Ishikawa (cell line): ENCODE results near the gene DIP2C.

ENCODE experiments used
- CEBPB ChIP-seq: IDR thresholded peaks from 2 replicates; pipeline ENCODE4 v1.6.1; 2012
- EP300 ChIP-seq: IDR thresholded peaks from 2 replicates; pipeline ENCODE4 v1.6.1; 2012; ENCODE audit warnings: borderline replicate concordance
- FOXM1 ChIP-seq: IDR thresholded peaks from 2 replicates; pipeline ENCODE4 v1.6.1; 2012; ENCODE audit warnings: low read depth, borderline replicate concordance
- MAX ChIP-seq: IDR thresholded peaks from 2 replicates; pipeline ENCODE4 v1.6.1; 2012
- NFIC ChIP-seq: IDR thresholded peaks from 2 replicates; pipeline ENCODE4 v1.6.1; 2012
- REST ChIP-seq: IDR thresholded peaks from 2 replicates; pipeline ENCODE4 v1.6.1; 2012; ENCODE audit warnings: low read depth, mild to moderate bottlenecking
- TAF1 ChIP-seq: IDR thresholded peaks from 2 replicates; pipeline ENCODE4 v1.6.1; 2012; ENCODE audit warnings: low read depth, mild to moderate bottlenecking
- YY1 ChIP-seq: IDR thresholded peaks from 2 replicates; pipeline ENCODE4 v1.6.1; 2012; ENCODE audit warnings: low read depth
- ZBTB7A ChIP-seq: IDR thresholded peaks from 2 replicates; pipeline ENCODE4 v1.6.1; 2012; ENCODE audit warnings: low read depth

- no peak for TF ChIP-seq EP300
- TF ChIP-seq CEBPB, result no peak
- no peak for TF ChIP-seq TAF1
- no peak for TF ChIP-seq NFIC
- TF ChIP-seq ZBTB7A, result no peak
- no peak for TF ChIP-seq REST
- TF ChIP-seq FOXM1, result no peak
- TF ChIP-seq MAX, result no peak
- TF ChIP-seq YY1, result no peak
Measured at GRCh38 chr10:278707-279106, 410.8 kb downstream of the DIP2C start.
